Forelimb muscle (tissue), 1 donor: ENCODE measurements around the gene RARB. TPM values are rescaled to one million over a fixed set of nuclear protein-coding genes. Genes with fewer than 3 reads are reported as not detected.

Experiments
- DNase-seq: peaks from one replicate; pipeline ENCODE4 v3.0.0-alpha.2; 2013; ENCODE audit warnings: low read depth
- polyA plus RNA-seq: library from polyadenylated mRNA; unstranded; fragments of 120-200 nt; gene quantifications from one replicate; pipeline ENCODE4 v1.2.1, GENCODE V29; 2013; ENCODE audit not compliant: insufficient read length

The RARB gene
- polyA plus RNA-seq, 1 donor: 10.5 TPM

DNA sequence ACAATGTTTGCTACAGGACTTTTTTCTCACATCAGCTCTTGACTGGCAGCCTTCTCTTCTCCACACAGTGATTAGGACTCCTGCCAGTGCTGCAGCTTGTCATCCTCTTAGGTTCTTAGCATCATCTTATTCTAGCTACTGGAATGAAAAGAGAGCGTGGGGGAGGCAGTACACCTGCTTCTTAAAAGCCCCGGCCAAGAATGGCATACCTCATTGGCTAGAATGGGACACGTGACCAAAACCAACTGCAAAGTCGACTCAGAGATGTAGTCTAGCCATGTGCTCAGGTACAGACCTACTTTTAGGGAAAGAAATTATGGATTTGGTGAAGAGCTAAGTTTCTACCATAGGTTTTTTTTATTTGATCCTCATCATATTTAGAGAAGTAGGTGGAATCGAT is 44.1 kb downstream of the RARB start:
- DNase-seq: no peak

DNA sequence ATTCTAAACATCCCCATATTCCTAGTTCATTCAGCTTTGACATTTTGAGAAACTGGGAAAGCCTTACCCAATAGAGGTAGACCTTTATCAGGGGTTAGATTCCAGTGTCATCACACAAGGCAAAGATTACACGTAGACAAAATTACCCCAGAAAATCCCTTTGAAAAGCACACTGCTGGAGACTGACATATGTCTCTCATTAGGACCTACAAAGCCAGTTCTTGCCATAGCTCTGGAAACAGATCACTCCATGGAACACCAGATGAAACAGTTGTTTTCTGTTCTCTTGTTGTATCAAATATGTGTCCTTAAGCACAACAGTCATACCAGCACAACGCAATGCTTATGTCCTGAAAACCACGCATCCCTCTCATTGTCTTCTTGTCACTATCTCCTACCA is 44.7 kb downstream of the RARB start:
- DNase-seq: no peak

DNA sequence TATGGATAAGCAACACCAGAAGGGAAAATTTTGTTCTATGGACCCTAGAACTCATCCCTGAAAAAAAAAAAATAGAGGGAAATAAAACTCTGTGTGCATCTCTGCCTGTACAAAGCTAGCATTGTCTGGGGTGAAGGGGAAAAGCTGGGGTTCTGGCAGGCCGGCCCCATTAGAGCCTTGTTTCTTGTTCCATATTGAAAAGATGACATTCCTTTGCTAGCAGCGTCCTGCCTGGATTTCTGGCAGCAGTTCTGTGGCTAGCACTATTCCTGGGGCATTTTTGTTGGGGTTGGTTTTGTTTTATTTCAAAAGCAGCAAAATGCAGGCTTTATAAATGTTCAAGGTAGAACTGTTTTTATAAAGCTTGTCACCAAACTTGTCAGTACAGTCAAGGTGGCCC is 45.2 kb downstream of the RARB start:
- DNase-seq: no peak

DNA sequence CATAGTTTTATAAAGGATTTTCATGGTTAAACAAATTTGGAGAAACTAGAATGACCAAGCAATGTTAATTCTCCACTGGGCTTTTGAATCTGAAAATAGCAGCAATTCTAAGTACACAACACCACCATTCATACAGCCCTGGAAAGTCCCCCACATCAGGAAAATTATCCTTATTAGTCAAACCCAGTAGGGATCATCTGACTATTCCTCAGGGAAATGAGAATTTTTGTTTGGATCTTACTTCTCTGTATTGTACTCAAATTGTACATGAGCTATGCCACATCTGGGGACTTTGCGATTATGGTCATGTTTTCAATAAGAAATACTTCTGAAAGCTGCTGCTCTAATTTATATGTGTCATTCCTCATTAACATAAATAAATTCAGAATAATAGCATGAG is 46.0 kb downstream of the RARB start:
- no peak for DNase-seq

DNA sequence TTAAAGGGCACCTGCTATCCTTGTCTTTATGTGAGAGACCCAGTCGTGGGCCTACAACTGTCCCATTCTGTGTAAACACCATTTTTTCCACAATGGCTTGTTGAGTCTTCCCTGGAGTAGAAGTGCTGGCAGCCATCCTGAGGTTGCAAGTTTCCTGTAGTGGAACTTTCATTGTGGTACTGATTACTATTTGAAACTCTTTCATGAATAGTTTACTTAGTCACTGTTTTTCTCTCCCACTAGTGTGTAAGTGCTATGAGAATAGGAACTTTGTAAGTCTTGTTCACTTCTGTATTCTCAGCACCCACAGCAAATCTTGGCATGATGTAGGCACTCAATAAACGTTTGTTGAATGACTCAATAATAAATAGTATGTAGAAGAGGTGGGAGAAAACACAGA is 48.6 kb downstream of the RARB start:
- DNase-seq: no peak

DNA sequence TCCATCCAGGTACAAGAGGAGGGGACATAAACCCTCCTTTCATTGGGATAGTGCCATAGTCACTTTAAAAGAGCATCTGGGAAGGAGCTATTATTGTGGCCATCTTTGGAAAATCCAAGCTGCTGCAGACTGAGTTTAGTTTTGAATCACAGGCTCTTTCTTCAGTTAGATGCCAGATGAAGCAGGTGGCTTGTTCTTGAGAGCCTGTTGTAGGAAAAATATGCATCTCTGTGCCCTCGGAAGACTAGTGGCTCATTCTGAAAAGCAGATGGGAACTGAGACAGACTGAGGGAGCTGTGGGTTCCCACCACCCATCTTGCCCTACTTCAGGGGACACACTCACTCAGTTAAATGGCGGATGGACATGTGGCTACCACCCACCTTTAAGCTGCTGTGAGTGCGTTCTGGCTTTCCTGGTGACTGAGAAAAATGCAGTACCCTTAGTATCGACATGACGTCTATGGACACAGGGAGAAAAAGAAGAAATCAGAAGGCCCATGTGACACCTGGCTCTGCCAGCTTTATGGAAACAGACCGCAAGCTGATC is 50.2 kb downstream of the RARB start:
- no peak for DNase-seq

DNA sequence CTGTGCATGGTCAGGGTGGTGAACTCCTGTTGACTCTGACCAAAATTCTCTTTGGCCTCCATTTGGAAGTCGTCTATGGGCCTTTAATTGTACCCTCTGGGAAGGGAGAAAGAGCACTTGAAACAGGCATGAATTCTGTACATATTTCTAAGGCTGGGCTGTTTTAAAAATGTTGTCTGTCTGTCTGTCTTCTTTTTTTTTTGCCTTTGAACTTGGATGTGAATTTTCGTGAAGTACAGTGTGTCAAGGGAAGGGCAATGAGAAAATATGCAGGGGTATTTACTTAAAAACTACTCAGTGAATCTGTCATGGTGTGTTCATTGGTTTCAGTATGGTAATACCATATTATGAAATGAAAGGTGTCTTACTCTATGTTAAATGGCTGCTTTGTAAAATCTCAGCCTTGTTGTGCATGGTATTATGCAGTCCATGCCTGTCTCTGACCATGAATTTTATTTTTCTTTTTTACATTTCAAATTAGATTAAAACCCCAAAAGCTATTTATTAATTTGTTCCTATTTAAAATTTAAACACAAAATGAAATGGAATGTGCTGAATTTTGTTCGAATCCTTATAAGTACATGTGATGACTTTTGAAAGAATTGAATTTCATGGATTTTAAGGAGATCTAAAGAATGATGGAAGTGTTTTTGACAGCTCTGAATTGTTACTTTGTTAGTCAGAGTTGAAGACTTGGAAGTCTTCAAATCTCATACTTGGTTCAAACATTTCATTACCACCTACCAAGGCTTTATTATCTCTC is 51.1 kb downstream of the RARB start:
- DNase-seq: no peak

DNA sequence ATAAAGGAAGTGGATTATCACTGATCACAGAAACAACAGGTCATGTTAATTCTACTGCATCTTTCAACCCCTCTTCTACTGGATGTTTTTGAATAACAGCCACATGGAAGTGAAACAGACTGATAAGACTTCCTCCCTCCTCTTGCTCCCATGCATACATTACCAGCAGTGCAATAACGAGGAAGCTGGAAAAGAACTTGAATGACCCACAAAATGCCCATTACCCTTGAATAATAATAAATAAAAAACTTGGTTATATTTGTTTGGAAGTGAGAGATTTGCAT is 51.6 kb downstream of the RARB start:
- DNase-seq: no peak

DNA sequence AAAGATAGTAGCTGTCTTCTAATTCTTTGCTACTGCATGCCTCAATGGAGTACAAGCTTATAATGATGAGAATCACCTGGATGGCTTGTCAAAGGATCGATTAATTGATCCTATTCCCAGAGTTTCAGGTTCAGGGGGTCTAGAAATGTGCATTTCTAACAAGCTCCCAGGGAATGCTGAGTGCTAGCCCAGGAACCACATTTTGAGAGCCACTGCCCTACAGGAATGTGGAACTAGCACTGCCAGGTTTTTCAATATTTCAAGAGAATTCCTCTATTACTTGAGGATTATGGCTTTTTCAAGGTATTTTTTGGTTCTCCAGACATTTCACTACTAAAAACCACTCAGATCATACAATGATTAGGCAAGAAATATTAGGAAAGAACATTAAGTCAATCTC is 52.7 kb downstream of the RARB start:
- DNase-seq: no peak

DNA sequence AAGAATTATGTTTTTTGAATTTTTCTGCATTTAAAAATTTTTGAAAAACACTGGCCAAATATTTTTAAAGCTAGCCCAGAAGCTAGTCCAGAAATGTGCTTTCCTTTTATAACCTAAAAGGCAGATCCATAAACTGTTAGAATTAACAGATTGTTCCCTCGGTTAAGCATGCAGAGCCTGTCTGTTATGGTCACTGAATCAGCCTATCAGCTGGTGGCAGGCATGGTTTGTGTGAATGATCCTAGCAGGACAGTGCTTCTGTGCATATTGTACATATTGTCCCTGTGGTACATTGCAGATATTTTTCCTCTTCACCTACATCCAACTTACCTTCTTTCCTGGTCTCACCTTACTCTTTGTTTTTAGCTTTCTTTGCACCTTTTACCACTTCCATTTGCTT is 53.3 kb downstream of the RARB start:
- no peak for DNase-seq

DNA sequence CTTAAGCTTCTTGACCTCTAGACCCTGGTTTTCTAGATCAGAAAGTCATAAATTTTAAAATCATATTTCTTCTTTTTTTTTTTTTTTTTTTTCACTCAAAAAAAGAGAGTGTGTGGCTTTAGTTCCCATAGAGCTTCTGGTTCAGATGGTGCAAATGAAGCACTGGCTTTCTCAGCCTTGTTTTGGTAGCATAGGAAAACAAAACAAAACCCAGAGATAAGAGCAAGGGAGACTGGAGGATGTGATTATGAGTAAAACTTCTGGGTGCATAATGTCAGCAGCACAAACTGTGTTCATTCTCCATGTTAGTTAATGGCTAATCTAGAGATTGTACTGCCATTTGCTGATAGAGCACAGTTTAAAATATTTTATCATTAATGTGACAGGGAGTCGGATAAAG is 55.4 kb downstream of the RARB start:
- DNase-seq: no peak

DNA sequence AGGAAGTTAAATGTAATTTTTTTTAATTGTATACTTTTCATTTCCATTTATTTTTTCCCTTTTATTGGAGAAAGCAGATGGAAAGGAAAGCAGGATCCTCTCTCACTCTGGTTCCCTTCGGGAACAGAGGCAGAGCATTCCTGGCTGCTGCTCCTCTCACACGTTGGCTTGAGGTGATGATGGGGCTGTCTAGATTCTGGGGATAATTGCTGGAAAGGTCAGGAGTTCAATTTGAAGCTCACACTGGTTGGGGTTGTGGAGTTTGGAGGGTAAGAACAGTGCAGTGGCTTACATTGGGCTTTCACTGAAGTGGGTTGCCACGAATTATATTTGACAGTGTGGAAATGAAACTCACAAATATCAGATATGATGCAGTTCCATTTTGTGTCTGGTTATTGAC is 57.6 kb downstream of the RARB start:
- DNase-seq: no peak

DNA sequence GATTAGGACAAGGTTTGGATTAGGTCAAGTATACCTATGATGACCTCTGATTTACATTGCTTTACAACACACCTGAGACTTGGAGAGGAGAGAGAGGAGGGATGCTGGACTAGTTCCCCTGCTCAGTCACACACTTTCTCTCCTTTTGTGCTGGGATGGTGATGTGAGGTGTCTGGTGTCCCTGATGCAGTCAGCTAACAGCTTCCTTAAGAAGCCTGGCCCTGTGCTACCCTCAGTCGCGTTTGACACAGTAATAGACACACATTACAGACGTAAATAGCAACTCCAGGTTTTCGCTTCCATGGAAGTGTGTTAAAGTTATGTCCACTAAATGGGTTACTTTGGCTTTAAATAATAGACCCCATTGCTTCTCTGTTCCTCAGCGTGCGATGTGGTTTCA is 58.9 kb downstream of the RARB start:
- no peak for DNase-seq

DNA sequence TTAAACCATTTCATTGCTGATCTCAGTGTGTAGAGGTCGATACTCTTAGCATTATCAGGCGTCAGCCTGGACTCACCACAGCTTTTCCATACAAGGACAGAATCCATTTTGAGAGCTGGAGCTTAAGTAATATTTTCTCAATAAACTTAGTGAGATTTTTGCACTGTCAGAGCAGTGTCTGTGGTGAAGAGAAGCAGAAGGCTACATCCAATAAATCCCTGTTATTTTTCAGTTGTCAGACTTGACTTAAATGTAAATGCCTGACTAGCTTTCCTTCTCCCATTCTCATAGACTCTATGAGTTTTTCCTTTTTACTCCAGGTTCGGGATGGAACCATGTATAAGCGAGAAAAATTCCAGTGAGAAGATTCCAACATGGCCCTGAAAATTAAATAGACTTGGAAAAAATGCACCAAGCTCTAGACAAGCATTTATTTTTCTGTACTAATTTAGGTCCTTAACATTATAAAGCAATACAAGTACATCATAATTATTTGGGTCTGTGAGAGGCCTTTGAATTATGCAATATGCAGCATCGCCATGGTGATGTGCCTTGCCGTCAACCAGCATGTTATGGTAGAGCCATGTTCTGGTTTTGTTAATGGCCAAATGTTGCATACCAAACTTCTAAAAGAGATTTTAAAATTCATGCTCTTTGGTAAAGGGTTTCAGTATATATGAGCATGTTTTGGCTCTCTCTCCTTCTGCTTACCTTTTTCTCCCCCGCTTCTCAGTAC is 62.0 kb downstream of the RARB start:
- no peak for DNase-seq

DNA sequence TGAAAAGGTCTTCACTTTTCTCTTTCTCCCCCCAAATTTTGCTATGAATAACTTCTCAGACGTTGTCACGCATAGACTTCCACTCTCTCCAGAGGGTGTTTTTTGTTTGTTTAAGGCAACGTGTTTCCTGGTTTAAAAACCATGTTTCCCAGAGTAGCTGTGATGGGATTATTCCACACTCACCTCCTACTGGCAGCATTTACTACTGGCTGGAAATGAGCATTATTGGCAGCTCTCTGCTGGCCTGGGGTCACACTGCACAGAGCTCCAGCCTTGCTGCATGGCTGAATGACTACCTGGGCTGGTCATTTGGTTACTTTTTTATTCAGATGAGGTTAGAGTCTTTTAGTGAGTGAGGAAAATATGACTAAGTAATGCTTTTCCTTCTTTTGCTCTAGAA is 65.2 kb downstream of the RARB start:
- DNase-seq: no peak

DNA sequence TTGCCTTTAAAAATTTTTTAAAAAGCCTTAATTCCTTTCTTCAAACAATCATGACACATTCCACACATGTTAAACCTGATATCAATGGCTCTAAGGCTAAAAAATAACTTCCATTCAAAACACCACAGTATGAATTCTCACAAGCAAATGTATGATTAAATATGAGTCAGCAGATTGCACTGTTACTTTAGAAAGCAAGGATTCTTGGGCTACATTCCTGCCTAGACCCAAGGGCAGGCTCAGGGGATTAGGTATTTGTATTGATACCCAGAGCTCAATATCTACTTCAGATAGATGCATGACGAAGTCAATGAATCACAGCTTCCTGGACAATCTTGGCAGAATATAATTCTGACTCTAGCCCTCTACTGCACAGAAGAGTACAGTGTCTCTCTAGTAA is 65.7 kb downstream of the RARB start:
- no peak for DNase-seq

DNA sequence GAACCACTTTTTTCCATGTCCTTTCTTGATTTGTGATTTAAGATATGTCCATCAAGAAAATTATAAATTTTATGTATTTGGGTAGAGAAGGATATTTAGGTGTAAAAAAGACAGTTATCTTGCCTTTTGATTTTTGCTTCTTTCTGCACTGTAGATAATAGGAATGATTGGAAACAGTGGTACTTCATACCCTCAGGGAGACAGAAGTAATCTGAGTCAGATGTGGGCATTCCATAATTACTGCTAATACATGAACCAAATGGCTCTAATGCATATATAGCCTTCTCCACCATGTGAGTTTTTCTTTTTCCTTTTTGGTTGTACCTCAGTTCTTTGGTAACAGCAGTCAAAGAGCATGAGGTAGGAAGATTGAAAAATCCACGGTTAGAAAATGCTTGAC is 67.2 kb downstream of the RARB start:
- DNase-seq: no peak

DNA sequence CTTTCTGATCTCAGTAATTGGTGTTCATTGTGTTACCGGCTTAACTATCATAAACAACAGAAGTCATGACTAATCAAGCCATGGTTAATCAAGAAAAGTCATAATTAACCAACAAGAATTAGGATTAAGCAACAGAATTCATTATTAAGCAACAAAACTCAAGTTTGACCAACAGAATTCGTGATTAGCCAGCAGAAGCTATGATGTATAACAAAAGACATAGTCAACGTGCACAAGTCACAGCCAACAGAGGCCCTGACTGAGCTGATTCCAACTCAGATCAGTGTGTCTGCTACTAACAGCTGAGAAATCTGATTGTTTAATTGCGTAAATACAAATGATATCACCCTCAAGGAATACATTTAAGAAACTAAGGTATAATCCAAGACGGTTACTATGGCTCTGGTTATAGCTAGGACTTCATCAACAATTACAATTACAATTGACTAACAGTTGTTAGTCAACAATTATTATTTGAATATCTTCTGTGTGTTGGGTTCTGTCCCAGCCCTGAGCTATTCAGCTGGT is 67.7 kb downstream of the RARB start:
- DNase-seq: no peak

DNA sequence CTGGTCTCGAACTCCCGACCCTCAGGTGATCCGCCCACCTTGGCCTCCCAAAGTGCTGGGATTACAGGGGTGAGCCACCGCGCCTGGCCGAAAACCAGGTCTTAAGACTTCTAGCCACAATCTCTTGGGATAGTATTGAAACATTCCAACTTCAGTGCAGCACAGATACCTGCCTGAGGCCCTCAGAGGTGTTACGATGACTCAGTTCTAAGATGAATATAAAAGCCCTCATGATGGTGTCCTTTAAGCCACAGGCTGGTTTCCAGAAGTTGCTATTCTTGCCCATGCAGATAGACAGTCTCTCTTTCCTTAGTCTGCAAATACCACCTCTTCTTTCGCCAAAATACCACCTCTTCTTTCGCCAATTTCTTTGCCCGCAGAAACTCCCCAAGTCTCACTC is 69.0 kb downstream of the RARB start:
- DNase-seq: no peak

DNA sequence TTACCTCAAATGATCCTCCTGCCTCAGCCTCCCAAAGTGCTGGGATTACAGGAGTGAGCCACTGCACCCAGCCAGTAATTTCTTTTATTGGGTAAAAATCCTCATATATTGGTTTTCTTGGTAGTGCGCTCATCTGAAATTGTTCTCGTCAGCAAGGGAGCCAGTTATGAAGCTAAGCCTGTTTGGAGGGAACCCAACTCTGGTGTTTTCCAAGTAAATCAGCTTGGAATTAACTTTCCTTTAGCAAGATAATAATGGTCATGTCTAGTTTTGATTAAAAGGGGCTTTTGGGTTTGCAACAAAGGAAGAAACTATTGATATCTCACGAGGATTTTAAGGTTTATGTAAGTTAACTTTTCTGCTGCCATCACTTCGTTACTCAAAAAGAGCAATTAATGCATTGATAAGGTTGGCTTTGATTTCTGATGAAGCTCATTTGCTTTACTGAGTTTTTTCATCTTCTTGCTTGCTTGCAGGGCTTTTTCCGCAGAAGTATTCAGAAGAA is 72.7 kb downstream of the RARB start:
- DNase-seq: no peak

DNA sequence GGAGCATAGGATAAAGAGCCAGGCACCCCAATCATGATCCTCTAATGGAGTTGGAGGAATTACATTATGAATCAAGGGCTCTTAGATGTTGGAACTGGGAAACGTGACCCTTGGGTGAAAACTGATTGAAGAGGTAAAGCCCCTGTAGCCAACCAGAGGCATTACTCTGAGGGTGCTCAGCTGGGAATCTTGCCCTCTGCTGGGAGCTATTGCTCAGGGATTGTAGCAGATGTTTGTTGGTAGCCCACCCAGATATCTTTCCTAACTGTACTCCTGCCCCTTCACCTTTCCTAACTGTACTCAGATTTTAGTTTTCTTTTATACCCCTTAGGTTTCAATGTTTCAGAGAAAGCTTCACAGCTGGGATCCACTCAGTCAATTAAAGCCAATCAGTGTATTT is 74.2 kb downstream of the RARB start:
- DNase-seq: no peak

DNA sequence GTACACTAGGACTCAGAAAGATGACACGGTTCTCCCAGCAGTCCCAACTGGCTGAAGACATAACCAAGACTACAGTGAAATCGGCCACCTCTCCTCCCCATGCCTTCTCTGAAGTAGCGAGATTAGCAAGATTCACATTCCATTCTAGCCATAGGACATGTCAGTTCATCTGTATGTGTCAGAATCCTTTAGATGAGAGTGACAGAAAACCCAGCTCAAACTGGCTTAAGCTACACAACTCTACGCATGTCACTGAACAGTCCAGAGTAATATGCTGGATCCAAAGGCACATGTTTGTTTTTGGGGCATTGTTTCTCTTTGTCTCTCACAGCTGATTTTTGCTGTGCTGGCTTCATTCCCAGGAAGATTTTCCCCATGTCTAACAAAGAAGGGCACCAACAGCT is 75.8 kb downstream of the RARB start:
- no peak for DNase-seq

DNA sequence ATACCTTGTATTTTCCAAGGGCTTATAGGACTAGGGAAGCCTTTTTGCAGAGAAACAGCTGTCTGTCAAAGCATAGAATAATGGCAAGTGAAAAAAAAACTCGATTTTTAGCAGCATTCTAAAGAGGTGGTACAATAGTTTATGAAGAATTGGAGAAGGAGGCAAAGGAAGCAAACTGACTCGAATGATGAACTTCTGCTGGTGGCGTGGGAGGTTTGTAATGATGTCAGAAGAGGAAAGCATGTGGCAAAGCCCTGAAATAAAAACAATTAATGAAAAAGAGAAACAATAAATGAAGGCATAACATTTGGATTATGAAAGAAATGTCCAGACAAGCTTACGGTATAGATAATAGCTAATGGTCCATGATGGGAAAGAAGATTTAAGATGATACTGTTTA is 77.5 kb downstream of the RARB start:
- no peak for DNase-seq
